AG09319 (cell line): ENCODE measurements around the gene MAFF.

Experiments
- DNase-seq: peaks from one replicate; pipeline ENCODE4 v3.0.0-alpha.2; 2010; ENCODE audit warnings: low read depth; ENCODE audit errors: extremely low read depth
- TF ChIP-seq, protein P1 (sequence below): IDR thresholded peaks from 2 replicates; pipeline ENCODE4 v1.5.1; 2011; ENCODE audit warnings: low read depth, mild to moderate bottlenecking, inconsistent platforms, low read length, moderate library complexity

MAFF gene

GRCh38 chr22:38215156-38216038, 13.6 kb downstream of the MAFF start:
- no peak for DNase-seq
- TF ChIP-seq, protein P1, sequence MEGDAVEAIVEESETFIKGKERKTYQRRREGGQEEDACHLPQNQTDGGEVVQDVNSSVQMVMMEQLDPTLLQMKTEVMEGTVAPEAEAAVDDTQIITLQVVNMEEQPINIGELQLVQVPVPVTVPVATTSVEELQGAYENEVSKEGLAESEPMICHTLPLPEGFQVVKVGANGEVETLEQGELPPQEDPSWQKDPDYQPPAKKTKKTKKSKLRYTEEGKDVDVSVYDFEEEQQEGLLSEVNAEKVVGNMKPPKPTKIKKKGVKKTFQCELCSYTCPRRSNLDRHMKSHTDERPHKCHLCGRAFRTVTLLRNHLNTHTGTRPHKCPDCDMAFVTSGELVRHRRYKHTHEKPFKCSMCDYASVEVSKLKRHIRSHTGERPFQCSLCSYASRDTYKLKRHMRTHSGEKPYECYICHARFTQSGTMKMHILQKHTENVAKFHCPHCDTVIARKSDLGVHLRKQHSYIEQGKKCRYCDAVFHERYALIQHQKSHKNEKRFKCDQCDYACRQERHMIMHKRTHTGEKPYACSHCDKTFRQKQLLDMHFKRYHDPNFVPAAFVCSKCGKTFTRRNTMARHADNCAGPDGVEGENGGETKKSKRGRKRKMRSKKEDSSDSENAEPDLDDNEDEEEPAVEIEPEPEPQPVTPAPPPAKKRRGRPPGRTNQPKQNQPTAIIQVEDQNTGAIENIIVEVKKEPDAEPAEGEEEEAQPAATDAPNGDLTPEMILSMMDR, result no peak

DNA sequence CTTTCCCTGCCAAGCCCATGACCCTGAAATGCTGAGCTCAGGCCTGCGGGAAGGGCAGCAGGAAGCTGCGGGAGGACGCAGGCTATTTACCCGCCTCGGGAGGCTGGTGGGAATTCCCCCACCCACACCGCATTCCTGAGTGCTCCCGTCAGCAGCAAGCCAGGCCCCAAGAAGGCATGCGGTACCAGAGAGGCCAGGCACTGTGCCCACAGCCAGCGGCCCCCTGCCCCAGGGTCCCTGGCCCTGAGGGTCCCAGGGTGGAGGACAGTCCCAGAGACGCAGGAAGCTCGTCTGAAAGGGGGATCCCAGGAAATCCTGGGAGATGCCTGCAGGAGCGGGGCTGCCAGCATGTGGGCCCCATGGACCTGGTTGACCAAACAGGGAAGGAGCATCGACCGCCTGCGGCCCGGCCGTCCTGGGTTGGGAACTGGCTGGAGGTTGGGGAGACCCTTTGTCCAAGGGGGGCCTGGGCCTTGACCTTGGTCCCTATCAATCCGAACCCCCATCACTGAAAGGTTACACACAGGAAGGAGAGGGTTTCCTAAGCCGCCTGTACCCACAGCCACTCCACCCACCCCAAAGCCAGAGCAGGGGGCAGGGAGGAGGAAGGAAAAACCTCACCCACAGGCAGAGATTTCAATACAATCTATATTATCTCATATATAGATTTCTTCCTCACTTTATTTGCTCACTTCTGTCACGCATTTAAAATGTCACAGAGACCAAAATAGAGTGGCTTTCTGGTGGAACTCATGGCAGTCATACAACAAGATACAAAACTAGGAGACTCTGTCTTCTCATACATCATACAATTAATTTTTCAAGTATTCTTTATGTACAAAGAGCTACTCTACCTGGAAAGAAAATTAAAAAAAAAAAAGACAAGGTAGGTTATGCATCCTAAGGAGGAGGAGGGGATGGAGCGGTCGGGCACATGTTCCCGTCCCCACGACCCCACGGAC, 17.1 kb downstream of the MAFF start:
- DNase-seq, result peak; percentile 74
- TF ChIP-seq, protein P1, result no peak

GRCh38 chr22:38219632-38220031, 17.8 kb downstream of the MAFF start:
- TF ChIP-seq, protein P1, result no peak
- DNase-seq, result no peak

DNA sequence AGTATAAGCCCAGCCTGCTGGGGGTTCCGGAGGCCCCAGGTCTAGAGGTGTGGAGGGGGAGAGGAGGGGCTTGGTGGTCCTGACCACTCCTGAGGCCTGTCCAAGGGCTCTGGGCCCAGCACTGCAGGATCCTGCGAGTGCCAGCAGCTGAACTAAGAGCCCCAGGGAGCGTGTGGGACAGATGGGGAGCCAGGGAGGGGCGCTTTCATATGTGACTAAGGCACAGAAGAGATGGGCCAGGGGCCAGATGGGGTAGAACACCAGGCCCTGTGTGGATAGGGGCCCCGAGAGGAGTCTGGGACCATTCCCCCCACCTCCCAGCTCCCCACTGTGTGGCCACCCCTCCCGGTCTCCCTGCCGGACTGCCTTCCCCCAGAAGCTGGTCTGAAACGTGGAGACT, 18.4 kb downstream of the MAFF start:
- no peak for DNase-seq
- TF ChIP-seq, protein P1, result no peak

GRCh38 chr22:38220653-38221386, 19.0 kb downstream of the MAFF start:
- TF ChIP-seq, protein P1, result no peak
- no peak for DNase-seq

- TF ChIP-seq, protein P1, result no peak
- DNase-seq, result no peak
Observed at GRCh38 chr22:38221407-38221806, 19.6 kb downstream of the MAFF start.
